Fibroblast of mammary gland (primary cell): ENCODE measurements around the gene INPP5K.

Experiments used
- DNase-seq: peaks from one replicate; pipeline ENCODE4 v3.0.0-alpha.2; 2010; ENCODE audit warnings: low read depth
- H3K4me3 ChIP-seq: 2 replicates; pipeline ENCODE4 v1.5.1; 2011; ENCODE audit warnings: low read depth, mild to moderate bottlenecking, low read length, moderate library complexity; ENCODE audit not compliant: control insufficient read depth
- TF ChIP-seq, protein P1 (sequence below): conservative IDR thresholded peaks from 2 replicates; pipeline ENCODE4 v1.5.1; 2011; ENCODE audit warnings: low read depth, low read length, inconsistent platforms; ENCODE audit not compliant: control insufficient read depth, insufficient read depth

The INPP5K gene

DNA sequence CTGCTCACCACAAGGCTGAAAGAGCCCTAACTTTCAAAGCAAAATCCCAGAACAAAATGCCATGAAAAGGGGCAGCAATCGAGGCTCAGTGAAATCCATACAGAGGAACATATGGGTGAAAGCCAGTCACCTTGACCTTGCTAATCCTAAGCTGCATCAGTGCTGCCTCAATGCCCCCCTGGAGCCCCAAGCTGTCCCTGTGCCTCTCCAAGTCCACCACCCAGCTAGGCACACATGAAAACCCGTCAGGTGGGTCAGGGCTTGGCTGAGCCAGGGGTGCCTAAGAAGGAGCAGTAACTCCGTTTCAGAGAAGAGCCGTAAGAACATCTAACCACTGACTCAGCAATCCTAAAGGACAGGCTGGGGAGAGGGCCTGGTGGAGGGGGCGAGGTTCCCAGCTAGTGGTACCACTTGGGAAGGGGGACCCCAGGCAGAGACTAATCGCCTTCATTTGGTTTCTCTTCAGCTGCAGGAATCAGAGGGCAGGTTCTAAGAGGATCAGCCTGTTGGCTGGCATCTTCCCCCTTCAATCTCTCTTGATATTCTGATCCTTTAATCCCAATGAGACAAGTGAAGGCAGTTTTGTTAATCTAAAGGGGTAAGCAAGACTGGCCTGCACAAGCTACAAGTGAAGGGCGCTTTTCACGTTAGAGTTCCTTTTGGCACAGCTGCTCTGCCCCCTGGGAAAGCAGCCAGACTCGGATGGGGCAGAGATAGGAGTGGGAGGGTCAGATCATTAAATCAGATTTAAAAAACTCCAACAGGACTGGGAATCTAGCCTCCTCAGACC lies 38.5 kb upstream of the INPP5K start:
- DNase-seq = no peak
- no peak overlapping the region for H3K4me3 ChIP-seq
- TF ChIP-seq, protein P1, sequence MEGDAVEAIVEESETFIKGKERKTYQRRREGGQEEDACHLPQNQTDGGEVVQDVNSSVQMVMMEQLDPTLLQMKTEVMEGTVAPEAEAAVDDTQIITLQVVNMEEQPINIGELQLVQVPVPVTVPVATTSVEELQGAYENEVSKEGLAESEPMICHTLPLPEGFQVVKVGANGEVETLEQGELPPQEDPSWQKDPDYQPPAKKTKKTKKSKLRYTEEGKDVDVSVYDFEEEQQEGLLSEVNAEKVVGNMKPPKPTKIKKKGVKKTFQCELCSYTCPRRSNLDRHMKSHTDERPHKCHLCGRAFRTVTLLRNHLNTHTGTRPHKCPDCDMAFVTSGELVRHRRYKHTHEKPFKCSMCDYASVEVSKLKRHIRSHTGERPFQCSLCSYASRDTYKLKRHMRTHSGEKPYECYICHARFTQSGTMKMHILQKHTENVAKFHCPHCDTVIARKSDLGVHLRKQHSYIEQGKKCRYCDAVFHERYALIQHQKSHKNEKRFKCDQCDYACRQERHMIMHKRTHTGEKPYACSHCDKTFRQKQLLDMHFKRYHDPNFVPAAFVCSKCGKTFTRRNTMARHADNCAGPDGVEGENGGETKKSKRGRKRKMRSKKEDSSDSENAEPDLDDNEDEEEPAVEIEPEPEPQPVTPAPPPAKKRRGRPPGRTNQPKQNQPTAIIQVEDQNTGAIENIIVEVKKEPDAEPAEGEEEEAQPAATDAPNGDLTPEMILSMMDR = no peak

DNA sequence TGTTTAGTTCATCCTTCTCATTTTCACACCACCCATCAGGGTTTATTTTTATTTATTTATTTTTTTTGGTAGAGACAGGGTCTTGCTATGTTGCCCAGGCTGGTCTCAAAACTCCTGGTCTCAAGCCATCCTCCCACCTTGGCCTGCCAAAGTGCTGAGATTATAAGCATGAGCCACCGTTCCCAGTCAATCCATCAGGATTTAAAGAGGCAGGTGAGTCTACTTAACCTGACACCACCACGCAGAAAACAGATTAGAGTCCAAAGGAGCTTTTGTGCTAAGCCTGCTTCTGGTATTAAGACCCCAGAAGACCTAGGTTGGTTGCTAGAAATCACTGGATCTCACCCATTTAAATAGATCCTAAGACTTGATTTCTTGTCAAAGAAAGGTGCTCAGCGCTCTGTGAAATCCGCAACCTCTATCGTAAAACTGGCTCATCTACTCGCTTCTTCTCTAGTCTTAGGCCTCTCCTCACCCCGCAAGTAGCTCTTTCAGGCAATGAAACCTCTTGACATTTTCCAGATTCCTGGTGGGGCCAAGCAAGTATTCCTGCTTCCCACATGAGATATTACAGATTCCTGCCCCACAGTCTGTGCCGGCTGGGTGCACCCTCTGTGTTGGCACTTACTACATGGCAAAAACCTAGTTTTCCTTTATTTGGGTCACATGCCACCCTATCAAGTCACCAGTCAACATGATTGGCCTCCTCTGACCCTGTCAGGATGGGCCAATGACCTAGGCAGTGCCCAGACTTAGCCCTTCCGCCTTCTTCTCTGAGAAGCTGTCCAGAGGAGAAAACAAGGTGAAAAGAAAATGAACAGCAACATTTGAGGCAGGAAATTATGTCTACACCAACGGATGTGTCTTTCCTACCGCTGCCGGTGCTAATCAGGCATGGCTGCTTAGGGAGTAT lies 37.2 kb upstream of the INPP5K start:
- no peak for DNase-seq
- TF ChIP-seq, protein P1 = no peak
- H3K4me3 ChIP-seq = no peak overlapping the region

DNA sequence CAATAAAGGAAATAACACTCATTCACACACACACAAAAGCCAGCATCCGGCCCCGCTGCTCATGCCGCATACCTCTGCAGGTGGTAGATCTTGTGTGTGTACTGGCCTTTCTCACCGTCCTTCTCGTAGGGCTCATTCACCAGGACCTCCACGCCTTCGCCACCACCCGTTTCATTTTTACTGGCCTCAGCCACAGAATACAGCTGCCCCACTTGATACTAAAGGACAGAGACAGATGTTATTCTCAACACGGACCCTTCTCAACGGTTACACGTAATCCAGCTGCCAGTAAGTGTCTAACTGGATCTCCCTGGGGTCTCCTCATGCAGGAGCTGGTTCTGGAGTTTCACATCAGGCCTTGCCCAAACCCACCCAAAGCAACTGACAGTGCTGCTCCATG lies 36.5 kb upstream of the INPP5K start:
- H3K4me3 ChIP-seq = no peak overlapping the region
- DNase-seq = no peak

DNA sequence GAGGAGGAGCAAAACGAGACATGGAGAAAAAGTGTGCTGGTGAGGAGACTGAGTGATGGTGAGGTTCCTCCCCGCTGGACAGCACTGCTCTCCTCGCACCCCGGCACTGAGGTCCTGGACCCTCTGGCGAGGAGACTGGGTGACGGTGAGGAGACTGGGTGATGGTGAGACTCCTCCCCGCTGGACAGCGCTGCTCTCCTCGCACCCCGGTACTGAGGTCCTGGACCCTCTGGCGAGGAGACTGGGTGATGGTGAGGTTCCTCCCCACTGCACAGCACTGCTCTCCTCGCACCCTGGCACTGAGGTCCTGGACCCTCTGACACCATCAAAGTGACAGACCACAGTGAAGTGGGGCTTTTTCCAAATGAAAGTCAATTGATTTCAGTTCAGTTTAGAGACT lies 35.3 kb upstream of the INPP5K start:
- DNase-seq = no peak
- H3K4me3 ChIP-seq = no peak overlapping the region
- TF ChIP-seq, protein P1 = no peak

More for the DNA sequence above, 36.5 kb upstream of the INPP5K start:
- TF ChIP-seq, protein P1 = no peak

DNA sequence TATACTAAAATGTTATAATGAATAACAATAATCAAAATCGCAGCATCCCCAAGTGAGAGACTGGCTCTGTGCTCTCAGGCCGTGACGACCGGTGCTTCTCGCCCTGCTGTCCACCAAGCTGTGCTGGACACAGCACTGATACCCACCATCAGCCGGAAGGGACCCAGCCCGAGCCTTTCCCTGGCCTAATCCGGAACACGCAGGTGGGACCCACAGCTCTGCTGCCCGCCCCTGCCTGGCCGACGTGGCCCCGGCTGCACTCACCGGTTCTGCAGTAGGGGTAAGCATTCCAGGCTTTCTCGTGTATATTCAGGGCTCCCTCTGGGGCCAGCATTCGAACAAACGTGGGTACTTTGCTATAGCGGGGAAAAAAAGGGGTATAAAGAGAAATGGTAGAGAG lies 31.6 kb upstream of the INPP5K start:
- TF ChIP-seq, protein P1 = no peak
- no peak overlapping the region for H3K4me3 ChIP-seq
- DNase-seq = no peak

DNA sequence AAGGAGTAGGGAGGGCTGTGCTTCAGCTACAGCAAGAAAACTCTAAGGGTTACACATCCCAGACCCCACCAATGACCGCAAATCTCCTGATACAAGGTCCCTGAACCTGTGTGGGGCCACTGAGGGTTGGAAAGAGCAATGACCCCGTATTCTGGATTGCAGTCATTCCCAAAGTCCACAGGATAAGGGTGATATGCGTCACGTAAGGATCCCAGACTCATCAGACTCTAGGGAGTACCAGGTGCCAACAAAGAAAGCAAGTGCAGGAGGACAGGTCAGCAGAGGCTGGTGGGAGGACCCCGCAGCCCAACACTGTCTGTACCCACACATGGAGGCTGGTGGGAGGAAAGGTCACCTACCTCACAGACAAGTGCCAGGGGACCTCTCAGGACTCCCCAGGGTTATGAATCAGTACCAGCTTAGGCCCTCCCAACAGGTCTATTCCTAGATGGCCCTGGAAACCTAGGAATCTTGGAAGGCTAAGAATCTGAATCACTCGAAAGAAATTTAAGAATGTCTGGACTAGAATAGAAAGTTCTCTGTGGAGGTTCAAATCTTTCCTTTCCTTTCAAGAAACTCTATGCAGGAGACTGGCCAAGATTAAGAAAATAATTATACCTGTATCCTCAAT lies 30.0 kb upstream of the INPP5K start:
- no peak overlapping the region for H3K4me3 ChIP-seq
- TF ChIP-seq, protein P1 = no peak
- no peak for DNase-seq
